HG02678 (cell line): ENCODE data around the gene TNS3.

Experiments used
- ATAC-seq: cut with Tn5 transposase; IDR thresholded peaks from one replicate; pipeline ENCODE4 v1.9.1; 2021; ENCODE audit warnings: mild to moderate bottlenecking, moderate library complexity; ENCODE audit not compliant: unreplicated experiment

Gene TNS3

GRCh38 chr7:47335557-47336471, 246.1 kb downstream of the TNS3 start:
- no peak for ATAC-seq

GRCh38 chr7:47335071-47335470, 246.8 kb downstream of the TNS3 start:
- no peak for ATAC-seq

GRCh38 chr7:47333959-47334358, 248.0 kb downstream of the TNS3 start:
- no peak for ATAC-seq

- ATAC-seq = no peak
These were observed 248.4 kb downstream of the TNS3 start for GRCh38 chr7:47333554-47333887.

- no peak for ATAC-seq
These were observed 249.0 kb downstream of the TNS3 start for GRCh38 chr7:47332681-47333553.

GRCh38 chr7:47332213-47332612, 249.7 kb downstream of the TNS3 start:
- no peak for ATAC-seq

GRCh38 chr7:47331179-47331565, 250.7 kb downstream of the TNS3 start:
- no peak for ATAC-seq

GRCh38 chr7:47330561-47331178, 251.2 kb downstream of the TNS3 start:
- no peak for ATAC-seq

- ATAC-seq = no peak
These were observed 251.9 kb downstream of the TNS3 start for GRCh38 chr7:47330026-47330425.

- ATAC-seq = no peak
These were observed 252.5 kb downstream of the TNS3 start for GRCh38 chr7:47329320-47329926.

- ATAC-seq = no peak
These were observed 253.3 kb downstream of the TNS3 start for GRCh38 chr7:47328392-47329319.

GRCh38 chr7:47327698-47328391, 254.1 kb downstream of the TNS3 start:
- ATAC-seq = no peak

- ATAC-seq = no peak
These were observed 254.6 kb downstream of the TNS3 start for GRCh38 chr7:47327346-47327697.

- ATAC-seq = no peak
These were observed 255.1 kb downstream of the TNS3 start for GRCh38 chr7:47326808-47327207.

- no peak for ATAC-seq
These were observed 255.7 kb downstream of the TNS3 start for GRCh38 chr7:47326220-47326619.

- ATAC-seq = no peak
These were observed 256.6 kb downstream of the TNS3 start for GRCh38 chr7:47325337-47325736.

- no peak for ATAC-seq
These were observed 258.0 kb downstream of the TNS3 start for GRCh38 chr7:47323904-47324303.

- ATAC-seq = no peak
These were observed 259.2 kb downstream of the TNS3 start for GRCh38 chr7:47322731-47323130.

- ATAC-seq = no peak
These were observed 261.6 kb downstream of the TNS3 start for GRCh38 chr7:47320296-47320695.
